ENCODE measurements around the gene GCC1.

GCC1 gene

DNA sequence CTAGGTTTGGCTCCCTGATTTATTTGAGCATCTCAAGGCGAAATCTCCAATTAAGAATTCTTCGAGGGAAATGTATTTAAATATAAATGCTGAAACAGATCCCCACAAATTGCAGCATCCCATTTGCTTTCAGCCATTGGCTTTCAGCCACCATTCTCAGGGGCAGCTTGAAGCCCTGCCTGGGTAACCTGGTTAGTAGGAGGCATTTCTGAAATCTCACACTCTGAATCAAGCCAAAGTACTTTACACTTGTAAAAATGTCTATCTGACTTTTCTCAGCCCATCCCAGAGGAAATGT lies 49.1 kb downstream of the GCC1 start:
- no peak for DNase-seq

DNA sequence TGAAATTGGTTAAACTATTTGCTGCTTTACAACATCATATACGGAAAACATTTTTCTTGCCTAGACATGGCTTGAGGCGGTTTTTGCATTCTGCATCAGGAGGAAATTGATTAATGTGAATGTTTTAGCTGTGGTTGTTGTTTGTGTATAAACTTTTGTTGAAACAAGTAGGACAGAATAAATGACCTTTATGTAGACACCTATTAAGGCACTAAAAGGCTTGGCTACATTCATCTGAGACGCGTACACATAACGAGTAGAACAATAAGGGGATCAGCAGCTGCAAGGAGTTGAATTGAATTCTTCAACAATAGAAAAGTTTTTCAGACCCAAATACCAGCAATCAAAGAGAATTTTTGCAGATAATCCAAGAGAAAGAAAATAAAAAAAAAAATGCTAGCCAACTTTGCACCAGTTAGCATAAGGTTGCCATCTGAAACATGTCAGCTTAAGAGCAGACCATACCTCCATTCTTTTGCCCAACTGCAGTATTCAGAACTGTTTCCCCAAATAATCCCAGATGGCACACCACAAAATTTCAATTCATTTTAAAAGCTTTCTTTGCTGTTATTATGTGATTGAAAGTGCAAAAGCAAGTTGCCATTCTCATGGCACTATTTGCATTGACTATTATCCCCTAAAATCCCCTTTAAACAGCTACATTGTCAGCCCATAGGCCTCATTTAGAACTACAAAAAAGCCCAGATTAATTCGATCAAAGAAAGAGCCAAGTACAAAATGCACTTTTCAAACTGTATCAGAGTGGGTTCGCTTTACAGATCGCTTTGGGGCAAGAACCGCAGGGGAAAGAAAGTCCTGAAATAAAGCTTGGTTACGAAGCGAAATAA lies 49.6 kb downstream of the GCC1 start:
- DNase-seq, result no peak

DNA sequence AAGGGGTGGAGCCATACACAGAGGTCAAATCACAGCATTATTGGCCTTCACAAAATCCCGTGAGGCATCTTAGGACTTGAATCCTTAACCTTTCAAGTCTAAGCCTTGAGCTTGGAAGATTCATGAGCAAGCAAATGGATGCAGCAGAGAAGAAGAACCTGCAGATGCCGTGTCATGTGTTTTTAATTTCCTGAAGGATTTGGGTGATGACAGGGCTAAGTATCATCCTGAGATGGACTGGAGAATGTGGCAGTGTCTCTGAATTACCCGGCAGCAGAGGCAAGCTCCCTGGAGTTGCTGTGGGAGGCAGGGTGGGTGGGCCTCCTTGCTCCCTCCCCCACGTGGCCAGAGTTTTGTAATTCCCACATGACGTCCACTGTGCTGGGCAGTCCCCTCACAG lies 50.8 kb downstream of the GCC1 start:
- no peak for DNase-seq

GRCh38 chr7:127532736-127533135 lies 52.7 kb downstream of the GCC1 start:
- DNase-seq, result no peak

GRCh38 chr7:127532151-127532550 lies 53.2 kb downstream of the GCC1 start:
- DNase-seq, result no peak
